Thoracic aorta (tissue), 2 donors: ENCODE data around the gene SARM1. TPM values are rescaled to one million over a fixed set of nuclear protein-coding genes. Genes with fewer than 3 reads are reported as not detected.

Experiments
- ATAC-seq: fragments of 150-250 bp; one replicate; pipeline ENCODE4 v1.8.0; 2017; ENCODE audit warnings: low read depth; ENCODE audit not compliant: insufficient number of reproducible peaks, low FRiP score
- DNase-seq: peaks from one replicate; pipeline ENCODE4 v3.0.0-alpha.2; 2020; ENCODE audit warnings: low spot score
- H3K27ac ChIP-seq, 2 donors: fragments of 200-600 bp; sonication (generic); 1 replicate in 1 of 2; 2 replicates in 1 of 2; pipeline ENCODE4 v1.5.1; 2016; ENCODE audit warnings: mild to moderate bottlenecking in 2 of 2, moderate library complexity in 2 of 2
- H3K27me3 ChIP-seq: fragments of 200-600 bp; sonication (generic); replicated peaks from 2 replicates; pipeline ENCODE4 v1.6.0; 2016; ENCODE audit warnings: mild to moderate bottlenecking; ENCODE audit not compliant: insufficient read depth
- H3K36me3 ChIP-seq: fragments of 200-600 bp; sonication (generic); one replicate; pipeline ENCODE4 v1.5.1; 2016
- H3K4me1 ChIP-seq, 2 donors: fragments of 200-600 bp; sonication (generic); 1 replicate in 1 of 2; 2 replicates in 1 of 2; pipeline versions ENCODE4 v1.5.1 to v1.6.0; 2016; ENCODE audit warnings: low read depth in 2 of 2, mild to moderate bottlenecking in 1 of 2; ENCODE audit not compliant: control insufficient read depth in 1 of 2
- H3K4me3 ChIP-seq: fragments of 200-600 bp; sonication (generic); 2 replicates; pipeline ENCODE4 v1.5.1; 2016; ENCODE audit warnings: mild to moderate bottlenecking
- H3K9me3 ChIP-seq: fragments of 200-600 bp; sonication (generic); 2 replicates; pipeline ENCODE4 v1.5.1; 2016
- CTCF ChIP-seq: fragments of 200-600 bp; sonication (generic); IDR thresholded peaks from one replicate; pipeline ENCODE4 v1.5.1; 2019; ENCODE audit warnings: antibody characterized with exemption
- total RNA-seq, 2 donors: library from RNA; depleted of rRNA; stranded (reverse); fragments of >200 nt; gene quantifications; one replicate each; pipeline versions ENCODE4 v1.1.0 to v1.2.3, GENCODE V29; 2016

SARM1 gene
- total RNA-seq, 2 donors from 2014 or later, result 19.5 to 24.1 TPM

DNA sequence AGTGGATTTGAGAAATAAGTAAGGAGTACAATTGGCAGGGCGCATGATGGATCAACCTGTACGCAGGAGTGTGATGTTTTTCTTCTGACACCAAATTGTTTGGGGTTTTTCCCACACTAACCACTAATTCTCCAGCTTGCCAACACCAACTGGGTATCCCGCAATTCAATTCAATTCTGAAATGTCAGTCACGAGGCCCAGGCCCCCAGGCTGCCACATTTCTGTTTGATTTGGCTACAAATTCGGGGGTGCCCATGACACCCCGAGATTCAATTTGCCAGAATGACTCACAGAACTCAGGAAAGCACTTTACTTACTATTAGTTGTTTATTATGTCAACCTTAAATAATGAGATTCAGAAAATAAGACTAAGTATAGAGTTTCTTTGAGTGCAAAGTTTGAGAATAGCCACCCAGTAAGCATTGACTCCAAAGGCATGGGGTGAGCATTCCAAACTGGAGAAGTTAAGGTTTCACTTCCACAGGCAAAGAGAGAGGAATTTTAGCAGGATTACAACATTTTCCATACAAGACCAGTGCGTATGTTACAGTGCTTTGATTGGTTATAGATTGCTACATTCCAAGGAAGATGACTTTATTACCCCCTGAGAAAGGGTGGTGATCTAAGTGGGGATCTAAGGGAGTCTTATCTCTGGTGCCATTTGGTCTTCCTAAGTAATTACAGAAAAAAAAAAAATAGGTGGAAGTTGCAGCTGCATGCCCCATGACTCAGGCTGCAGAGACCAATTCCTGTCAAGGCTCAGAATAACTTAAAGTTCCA, 23.0 kb downstream of the SARM1 start:
- H3K36me3 ChIP-seq, result peaks cover 41% of the 10 kb centered on the region
- H3K27ac ChIP-seq, result no peak overlapping the region
- no peak for TF ChIP-seq CTCF
- H3K27me3 ChIP-seq, result no peaks in the 10 kb centered on the region
- no peaks in the 10 kb centered on the region for H3K9me3 ChIP-seq
- no peak for DNase-seq
- no peaks in the 10 kb centered on the region for H3K4me1 ChIP-seq
- H3K4me3 ChIP-seq, result no peak overlapping the region
- ATAC-seq, result no peak

DNA sequence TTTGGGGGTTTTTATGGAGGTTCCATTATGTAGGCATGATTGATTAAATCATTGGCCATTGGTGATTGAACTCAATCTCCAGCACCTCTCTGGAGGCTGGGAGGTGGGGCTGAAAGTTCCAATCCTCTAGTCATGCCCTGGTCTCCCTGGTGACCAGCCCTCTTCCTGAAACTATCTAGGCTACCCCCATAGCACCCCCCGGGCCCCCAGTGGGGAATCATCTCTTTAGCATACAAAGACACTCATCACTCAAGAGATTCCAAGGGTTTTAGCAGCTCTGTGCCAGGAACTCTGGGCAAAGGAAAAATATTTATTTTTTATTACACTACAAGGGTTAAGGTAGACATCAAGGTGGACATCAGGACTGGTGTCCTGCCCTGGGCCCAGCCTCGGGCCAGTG, 23.9 kb downstream of the SARM1 start:
- no peak overlapping the region for H3K27ac ChIP-seq
- peaks cover 32% of the 10 kb centered on the region for H3K36me3 ChIP-seq
- no peak for DNase-seq
- H3K27me3 ChIP-seq, result no peaks in the 10 kb centered on the region
- no peaks in the 10 kb centered on the region for H3K4me1 ChIP-seq
- H3K4me3 ChIP-seq, result no peak overlapping the region
- H3K9me3 ChIP-seq, result no peaks in the 10 kb centered on the region
- ATAC-seq, result no peak
- no peak for TF ChIP-seq CTCF

- no peak for TF ChIP-seq CTCF
- Histone ChIP-seq H3K36me3 (peaks cover 26% of the 10 kb centered on the region), H3K4me3 (no peak overlapping the region), H3K9me3 (no peaks in the 10 kb centered on the region), H3K27me3 (no peaks in the 10 kb centered on the region), H3K27ac (no peak overlapping the region), H3K4me1 (no peaks in the 10 kb centered on the region)
- DNase-seq, result no peak
- no peak for ATAC-seq
Measured at GRCh38 chr17:28395968-28396367, 24.5 kb downstream of the SARM1 start.

- Histone ChIP-seq H3K27ac (no peak overlapping the region), H3K4me1 (no peaks in the 10 kb centered on the region), H3K27me3 (no peaks in the 10 kb centered on the region), H3K9me3 (no peaks in the 10 kb centered on the region), H3K4me3 (no peak overlapping the region), H3K36me3 (peaks cover 30% of the 10 kb centered on the region)
- no peak for TF ChIP-seq CTCF
- no peak for DNase-seq
- no peak for ATAC-seq
Measured at GRCh38 chr17:28396635-28397239, 25.2 kb downstream of the SARM1 start.

DNA sequence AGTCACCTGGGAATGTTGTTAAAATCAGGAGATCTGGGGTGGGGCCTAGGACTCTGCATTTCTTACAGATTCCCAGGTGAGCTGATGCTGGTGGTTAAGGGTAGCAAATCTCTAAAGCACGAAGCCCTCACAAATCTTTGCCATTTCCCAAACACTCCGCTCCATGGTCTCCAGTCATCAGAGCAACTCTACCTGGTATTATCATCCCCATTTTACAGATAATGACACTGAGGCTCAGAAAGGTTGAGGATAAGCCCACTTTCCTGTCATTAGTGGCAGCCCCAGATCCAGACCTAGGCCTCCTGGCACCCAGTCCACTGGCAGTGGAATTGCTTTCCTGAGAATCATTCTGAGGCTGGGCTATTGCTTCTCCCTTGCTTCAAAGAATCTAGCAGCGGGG, 25.8 kb downstream of the SARM1 start:
- Histone ChIP-seq H3K4me3 (no peak overlapping the region), H3K4me1 (no peaks in the 10 kb centered on the region), H3K27ac (no peak overlapping the region), H3K9me3 (no peaks in the 10 kb centered on the region), H3K27me3 (no peaks in the 10 kb centered on the region), H3K36me3 (peaks cover 34% of the 10 kb centered on the region)
- TF ChIP-seq CTCF, result no peak
- no peak for ATAC-seq
- no peak for DNase-seq
